SU-DHL-6 (cell line): ENCODE results near the gene C8G.

Experiments used
- H2AFZ ChIP-seq: fragments of 200-600 bp; sonication (generic); 2 replicates; pipeline ENCODE4 v1.6.1; 2014; ENCODE audit warnings: low read depth, mild to moderate bottlenecking, moderate library complexity, mixed read lengths, antibody characterized with exemption, low read length; ENCODE audit not compliant: severe bottlenecking
- H3F3A ChIP-seq: fragments of 200-600 bp; shearing (Covaris generic); 2 replicates; pipeline ENCODE4 v1.6.0; 2016; ENCODE audit warnings: antibody characterized with exemption, mild to moderate bottlenecking; ENCODE audit not compliant: insufficient read depth
- H3K27ac ChIP-seq: fragments of 200-600 bp; sonication (generic); 2 replicates; pipeline ENCODE4 v1.5.1; 2016; ENCODE audit warnings: low read depth, mild to moderate bottlenecking, low read length, moderate library complexity, mixed read lengths
- H3K27me3 ChIP-seq: fragments of 200-600 bp; sonication (generic), shearing (Covaris generic); 2 replicates; pipeline ENCODE4 v1.6.0; 2014; ENCODE audit warnings: mild to moderate bottlenecking, low read length
- H3K36me3 ChIP-seq: fragments of 200-600 bp; sonication (generic); 2 replicates; pipeline ENCODE4 v1.6.1; 2014; ENCODE audit warnings: mild to moderate bottlenecking, low read length, mixed read lengths
- H3K4me2 ChIP-seq: fragments of 300-600, 200-600 bp; shearing (Covaris generic), sonication (generic); 2 replicates; pipeline ENCODE4 v1.6.0; 2014; ENCODE audit warnings: low read length, low read depth, mild to moderate bottlenecking; ENCODE audit not compliant: poor library complexity, severe bottlenecking
- H3K4me3 ChIP-seq: fragments of 200-600 bp; sonication (generic); 2 replicates; pipeline ENCODE4 v1.5.1; 2014; ENCODE audit warnings: antibody characterized with exemption, low read length, mild to moderate bottlenecking, mixed read lengths; ENCODE audit not compliant: insufficient read depth, poor library complexity, severe bottlenecking
- H3K79me2 ChIP-seq: fragments of 200-600 bp; sonication (generic); 2 replicates; pipeline ENCODE4 v1.6.1; 2014; ENCODE audit warnings: mild to moderate bottlenecking, low read length, moderate library complexity; ENCODE audit not compliant: insufficient read depth
- H3K9ac ChIP-seq: fragments of 200-600 bp; sonication (generic); 2 replicates; pipeline ENCODE4 v1.7.0; 2014; ENCODE audit warnings: mild to moderate bottlenecking, low read length
- H3K9me2 ChIP-seq: fragments of 200-600 bp; sonication (generic); replicated peaks from 2 replicates; pipeline ENCODE4 v1.6.1; 2014; ENCODE audit warnings: low read length; ENCODE audit not compliant: insufficient read depth
- H3K9me3 ChIP-seq: fragments of 200-600 bp; sonication (generic); 2 replicates; pipeline ENCODE4 v1.6.1; 2014; ENCODE audit warnings: low read length, mixed read lengths; ENCODE audit not compliant: insufficient read depth
- H4K20me1 ChIP-seq: fragments of 200-600 bp; sonication (generic); 2 replicates; pipeline ENCODE4 v1.6.1; 2014; ENCODE audit warnings: low read depth, mild to moderate bottlenecking, antibody characterized with exemption, low read length, moderate library complexity, mixed read lengths
- EZH2phosphoT487 ChIP-seq: fragments of 200-600 bp; sonication (generic), shearing (Covaris generic); conservative IDR thresholded peaks from 2 replicates; pipeline ENCODE4 v1.6.1; 2018; ENCODE audit warnings: mild to moderate bottlenecking, antibody characterized with exemption, low read length, moderate library complexity, mixed read lengths
- TF ChIP-seq, protein P1 (sequence below): fragments of 200-600 bp; sonication (generic); IDR thresholded peaks from one replicate; pipeline ENCODE4 v1.5.1; 2017; ENCODE audit warnings: antibody characterized with exemption, mild to moderate bottlenecking, low read length, moderate library complexity; ENCODE audit not compliant: insufficient read depth, poor library complexity, severe bottlenecking

C8G gene

DNA sequence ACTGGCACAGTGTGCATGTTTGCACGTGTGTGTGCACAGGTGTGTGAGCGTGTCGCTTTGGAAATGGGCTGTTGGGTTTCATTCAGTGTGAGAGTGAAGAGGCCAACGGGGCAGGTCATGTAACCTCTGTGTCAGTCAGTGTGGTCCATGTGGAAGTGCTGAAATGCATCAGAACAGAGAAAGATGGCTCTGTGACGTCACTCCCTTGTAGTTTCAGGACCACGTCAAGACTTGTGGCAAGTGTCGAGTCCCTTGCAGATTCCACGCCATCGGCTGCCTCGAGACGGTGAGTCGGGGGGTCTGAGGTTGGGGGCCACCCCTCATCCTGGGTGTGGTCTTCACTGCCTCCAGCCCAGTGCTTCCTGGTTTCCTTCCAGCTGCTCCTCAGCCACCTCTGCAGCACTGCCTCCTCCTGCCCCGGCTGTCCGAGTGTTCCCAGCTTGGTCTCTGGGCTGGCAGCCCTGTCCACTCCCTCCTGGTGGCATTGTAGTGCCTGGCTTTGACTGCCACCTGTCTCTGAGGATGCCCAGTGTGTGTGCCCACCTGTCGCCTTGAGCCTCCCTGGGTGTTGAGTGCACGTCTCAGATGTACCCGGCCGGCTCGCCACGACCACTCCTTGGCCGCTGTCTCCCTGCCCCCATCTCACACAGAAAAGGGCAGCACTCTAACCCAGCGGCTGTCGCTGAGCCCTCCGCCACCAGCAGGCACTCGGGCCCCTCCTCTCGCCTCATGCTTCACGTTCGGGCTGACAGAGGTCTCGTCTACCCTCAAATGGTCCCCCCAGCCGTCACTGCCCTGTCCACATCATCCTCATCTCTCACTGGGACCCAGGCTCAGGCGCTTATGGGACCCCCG, 28.5 kb upstream of the C8G start:
- no peaks in the 10 kb centered on the region for H3K9me3 ChIP-seq
- no peak overlapping the region for H3K4me3 ChIP-seq
- H3K36me3 ChIP-seq: 0 out of 2 replicates have a peak, but pooled peaks cover 2% of the 10 kb centered on the region
- TF ChIP-seq EZH2phosphoT487: no peak
- TF ChIP-seq, protein P1, sequence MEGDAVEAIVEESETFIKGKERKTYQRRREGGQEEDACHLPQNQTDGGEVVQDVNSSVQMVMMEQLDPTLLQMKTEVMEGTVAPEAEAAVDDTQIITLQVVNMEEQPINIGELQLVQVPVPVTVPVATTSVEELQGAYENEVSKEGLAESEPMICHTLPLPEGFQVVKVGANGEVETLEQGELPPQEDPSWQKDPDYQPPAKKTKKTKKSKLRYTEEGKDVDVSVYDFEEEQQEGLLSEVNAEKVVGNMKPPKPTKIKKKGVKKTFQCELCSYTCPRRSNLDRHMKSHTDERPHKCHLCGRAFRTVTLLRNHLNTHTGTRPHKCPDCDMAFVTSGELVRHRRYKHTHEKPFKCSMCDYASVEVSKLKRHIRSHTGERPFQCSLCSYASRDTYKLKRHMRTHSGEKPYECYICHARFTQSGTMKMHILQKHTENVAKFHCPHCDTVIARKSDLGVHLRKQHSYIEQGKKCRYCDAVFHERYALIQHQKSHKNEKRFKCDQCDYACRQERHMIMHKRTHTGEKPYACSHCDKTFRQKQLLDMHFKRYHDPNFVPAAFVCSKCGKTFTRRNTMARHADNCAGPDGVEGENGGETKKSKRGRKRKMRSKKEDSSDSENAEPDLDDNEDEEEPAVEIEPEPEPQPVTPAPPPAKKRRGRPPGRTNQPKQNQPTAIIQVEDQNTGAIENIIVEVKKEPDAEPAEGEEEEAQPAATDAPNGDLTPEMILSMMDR: no peak
- H3K79me2 ChIP-seq: no peaks in the 10 kb centered on the region
- no peak overlapping the region for H3K27ac ChIP-seq
- H3K9ac ChIP-seq: no peak overlapping the region
- no peaks in the 10 kb centered on the region for H3K27me3 ChIP-seq
- no peaks in the 10 kb centered on the region for H4K20me1 ChIP-seq
- no peak overlapping the region for H2AFZ ChIP-seq
- no peaks in the 10 kb centered on the region for H3F3A ChIP-seq
- H3K9me2 ChIP-seq: no peaks in the 10 kb centered on the region
- no peak overlapping the region for H3K4me2 ChIP-seq

DNA sequence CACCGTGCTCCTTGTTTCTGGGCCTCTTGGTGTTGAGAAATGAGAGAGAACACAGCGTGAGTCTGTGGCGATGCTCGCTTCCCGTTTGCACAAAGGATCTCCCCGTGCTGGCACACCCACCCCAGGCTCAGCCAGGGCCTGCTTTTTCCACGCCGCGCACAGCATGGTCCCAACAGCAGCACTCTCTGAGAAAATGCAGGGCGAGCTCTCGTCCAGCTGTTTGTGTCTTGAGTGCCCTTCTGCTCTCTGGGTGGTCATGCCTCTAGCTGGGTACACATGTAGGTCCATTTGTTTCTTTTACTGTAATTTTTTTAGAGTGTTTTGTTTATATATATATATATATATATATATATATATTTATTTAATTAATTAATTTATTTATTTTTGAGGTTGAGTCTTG, 27.1 kb upstream of the C8G start:
- Histone ChIP-seq H3K4me2 (no peak overlapping the region), H2AFZ (no peak overlapping the region), H3K4me3 (no peak overlapping the region), H3K9me2 (no peaks in the 10 kb centered on the region), H3K36me3 (0 out of 2 replicates have a peak, but pooled peaks cover 2% of the 10 kb centered on the region), H3K27me3 (no peaks in the 10 kb centered on the region), H4K20me1 (no peaks in the 10 kb centered on the region), H3K9me3 (no peaks in the 10 kb centered on the region), H3K9ac (no peak overlapping the region), H3K27ac (no peak overlapping the region), H3K79me2 (no peaks in the 10 kb centered on the region), H3F3A (no peaks in the 10 kb centered on the region)
- TF ChIP-seq, protein P1: no peak
- TF ChIP-seq EZH2phosphoT487: no peak

DNA sequence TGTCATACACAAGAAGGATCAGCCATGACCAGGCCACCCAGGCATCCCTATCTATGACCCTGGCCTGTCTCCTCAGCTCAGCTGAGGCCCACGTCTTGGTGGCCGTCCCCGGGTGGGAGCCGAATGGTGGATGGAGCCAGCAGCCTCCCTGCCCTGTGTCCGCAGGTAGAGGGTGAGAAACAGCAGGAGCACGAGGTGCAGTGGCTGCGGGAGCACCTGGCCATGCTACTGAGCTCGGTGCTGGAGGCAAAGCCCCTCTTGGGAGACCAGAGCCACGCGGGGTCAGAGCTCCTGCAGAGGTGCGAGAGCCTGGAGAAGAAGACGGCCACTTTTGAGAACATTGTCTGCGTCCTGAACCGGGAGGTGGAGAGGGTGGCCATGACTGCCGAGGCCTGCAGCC, 25.0 kb upstream of the C8G start:
- no peaks in the 10 kb centered on the region for H3K27me3 ChIP-seq
- no peaks in the 10 kb centered on the region for H3F3A ChIP-seq
- H2AFZ ChIP-seq: no peak overlapping the region
- no peaks in the 10 kb centered on the region for H3K9me3 ChIP-seq
- H3K4me3 ChIP-seq: no peak overlapping the region
- H4K20me1 ChIP-seq: no peaks in the 10 kb centered on the region
- H3K9ac ChIP-seq: no peak overlapping the region
- TF ChIP-seq, protein P1: no peak
- no peak for TF ChIP-seq EZH2phosphoT487
- H3K36me3 ChIP-seq: 0 out of 2 replicates have a peak, but pooled peaks cover 2% of the 10 kb centered on the region
- no peak overlapping the region for H3K27ac ChIP-seq
- H3K4me2 ChIP-seq: no peak overlapping the region
- H3K79me2 ChIP-seq: no peaks in the 10 kb centered on the region
- no peaks in the 10 kb centered on the region for H3K9me2 ChIP-seq
